ENCODE measurements around the gene GDF9.

The GDF9 gene

DNA sequence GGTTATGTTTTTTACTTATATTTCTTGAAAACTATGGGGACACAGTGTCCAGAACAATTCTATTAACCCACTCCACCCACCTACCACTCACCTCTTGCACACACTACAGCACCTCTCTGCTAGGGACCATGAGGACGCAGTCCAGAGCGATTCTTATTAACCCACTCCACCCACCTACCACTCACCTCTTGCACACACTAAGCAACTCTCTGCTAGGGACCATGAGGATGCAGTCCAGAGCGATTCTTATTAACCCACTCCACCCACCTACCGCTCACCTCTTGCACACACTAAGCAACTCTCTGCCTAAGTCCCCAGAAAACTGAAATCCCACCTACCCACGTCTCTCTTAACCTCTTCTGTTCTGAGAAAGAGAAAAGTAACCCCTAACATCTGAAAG is 33.7 kb downstream of the GDF9 start:
- DNase-seq = no peak

GRCh38 chr5:132831095-132831860 is 35.0 kb downstream of the GDF9 start:
- no peak for DNase-seq

DNA sequence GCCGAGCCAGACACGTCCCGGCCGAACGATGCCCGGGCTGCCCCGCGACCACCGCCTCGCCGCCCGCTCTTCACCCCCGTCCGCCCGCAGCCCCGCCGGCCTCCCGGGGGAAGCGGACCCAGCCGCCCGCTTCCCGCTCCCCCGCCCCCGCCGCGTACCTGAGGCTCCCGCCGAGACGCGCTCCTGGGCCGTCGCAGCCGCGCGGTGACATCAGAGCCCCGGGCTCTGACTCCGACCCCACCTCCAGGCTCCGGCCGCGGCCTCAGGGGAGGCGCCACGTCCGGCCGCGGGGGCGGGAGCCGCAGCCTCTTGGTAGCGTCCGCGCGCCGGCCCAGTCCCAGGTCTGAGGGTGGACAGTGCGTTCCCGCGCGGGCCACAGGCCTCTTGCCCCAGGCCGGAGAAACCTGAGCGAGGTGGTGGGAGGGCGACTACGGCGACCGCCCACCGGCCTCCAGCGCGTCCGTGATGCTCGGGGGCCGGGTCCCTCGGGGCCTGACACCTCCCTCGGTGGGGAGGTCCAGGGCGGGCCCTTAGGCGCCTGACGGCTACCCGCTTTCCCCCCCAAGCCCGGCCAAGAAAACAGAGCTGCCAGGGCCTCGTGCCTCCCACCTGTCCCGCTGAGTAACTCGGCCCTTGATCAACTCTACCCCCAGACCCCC is 35.7 kb downstream of the GDF9 start, which contains the start of gene SHROOM1:
TSS of gene SHROOM1 (minus strand) at position 212 of the 659 bp plus-strand sequence. CDS start 4,507 bp downstream, outside the sequence.
- peak; percentile 67 for DNase-seq

- peak; percentile 87 for DNase-seq
These were observed 36.4 kb downstream of the GDF9 start for GRCh38 chr5:132829742-132830435.

DNA sequence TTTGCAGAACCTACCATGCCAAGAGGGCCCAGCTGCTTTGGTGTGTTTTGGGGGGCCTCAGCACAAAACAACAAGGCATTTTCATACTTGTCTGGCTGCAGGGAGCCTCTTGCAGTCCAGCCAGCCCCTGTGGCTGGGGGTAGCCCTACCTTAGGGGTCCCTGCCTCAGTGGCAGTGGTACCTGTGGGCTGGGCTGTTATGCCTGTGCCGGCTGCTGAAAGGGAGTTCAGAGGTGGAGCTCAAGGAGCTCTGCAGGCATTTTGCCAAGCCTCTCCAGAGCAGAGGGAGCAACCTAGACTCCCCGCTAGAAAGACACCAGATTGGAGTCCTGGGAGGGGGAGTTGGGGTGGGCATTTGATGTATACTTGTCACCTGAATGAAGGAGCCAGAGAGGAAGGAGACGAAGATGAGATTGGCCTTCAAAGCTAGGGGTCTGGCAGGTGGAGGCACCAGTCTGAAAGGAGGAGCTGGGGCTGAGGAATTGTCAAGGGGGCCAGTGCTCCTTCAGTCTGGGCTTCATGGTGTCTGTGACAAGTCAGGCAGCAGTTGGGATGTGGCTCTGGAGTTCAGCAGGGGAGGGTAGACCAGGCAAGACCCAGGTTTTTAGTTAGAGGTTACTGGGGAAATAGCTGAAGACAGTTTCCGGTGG is 37.3 kb downstream of the GDF9 start:
- DNase-seq = no peak

DNA sequence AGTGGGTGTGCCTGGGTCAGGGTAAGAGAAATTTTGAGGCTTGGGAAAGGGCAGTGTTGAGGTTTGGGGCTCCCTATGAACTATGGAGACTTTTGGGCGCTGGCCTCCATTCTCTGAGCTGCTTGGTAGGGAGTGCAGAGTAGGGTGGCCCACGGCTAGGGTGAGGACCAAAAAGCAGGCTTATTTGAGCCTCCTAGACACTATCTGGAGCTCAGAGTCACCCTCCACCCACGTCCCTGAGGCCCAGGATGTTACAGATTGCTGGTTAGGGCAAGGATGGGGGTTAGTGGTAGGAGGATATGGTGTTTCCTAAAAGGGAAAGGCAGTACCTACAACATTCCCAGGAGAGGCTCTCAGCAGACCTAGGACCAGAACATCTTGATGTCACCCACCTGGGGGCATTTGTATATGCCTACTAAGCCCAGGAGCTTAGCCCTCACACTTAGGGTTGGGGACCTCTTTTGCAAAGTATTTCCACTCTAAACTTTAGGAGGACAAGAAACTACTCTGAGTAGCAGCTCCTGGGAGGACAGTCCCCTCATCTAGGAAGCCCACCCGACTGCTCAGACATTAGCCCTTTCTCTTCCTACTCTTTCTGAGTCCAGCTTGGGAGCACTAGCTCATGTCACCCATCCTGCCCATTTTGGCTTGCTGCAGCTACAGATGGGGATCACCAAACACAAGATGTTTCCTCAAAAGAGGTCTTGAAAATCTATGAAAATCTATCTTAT is 38.2 kb downstream of the GDF9 start:
- peak; percentile 45 for DNase-seq

DNA sequence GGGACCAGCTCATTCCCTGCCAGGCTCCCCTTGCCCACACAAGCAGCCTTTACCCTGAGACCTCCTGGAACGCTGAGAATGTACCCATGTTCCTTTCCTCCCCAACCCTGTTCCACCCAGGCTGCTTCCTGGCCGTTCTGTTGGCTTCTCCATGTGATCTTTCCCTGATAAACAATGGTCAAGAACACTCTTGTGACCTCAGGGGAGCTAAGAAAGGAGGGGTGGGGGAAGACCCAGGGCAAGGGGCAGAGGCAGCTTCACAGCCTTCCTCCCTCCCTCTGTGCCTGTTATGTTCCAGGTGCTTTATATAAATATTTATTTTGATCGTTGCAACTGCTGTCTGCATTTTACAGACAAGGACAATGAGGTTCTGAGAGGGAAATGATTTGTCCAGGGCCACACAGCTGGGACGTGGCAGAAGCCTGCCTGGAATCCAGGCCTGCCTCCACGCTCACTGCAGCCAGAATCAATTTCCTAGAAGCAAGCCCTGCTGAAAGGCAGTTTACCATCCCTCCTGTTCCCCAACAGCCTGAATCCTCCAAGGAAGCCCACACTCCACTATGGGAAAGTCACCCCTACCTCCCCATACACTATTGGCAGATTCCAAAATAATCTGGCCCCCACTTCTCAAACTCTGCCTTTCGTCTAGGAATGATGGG is 39.7 kb downstream of the GDF9 start:
- DNase-seq = no peak

GRCh38 chr5:132825834-132826391 is 40.4 kb downstream of the GDF9 start:
- no peak for DNase-seq

- no peak for DNase-seq
These were observed 41.0 kb downstream of the GDF9 start for GRCh38 chr5:132825033-132825833.

- DNase-seq = no peak
These were observed 41.8 kb downstream of the GDF9 start for GRCh38 chr5:132824426-132824825.

GRCh38 chr5:132823481-132824050 is 42.7 kb downstream of the GDF9 start:
- no peak for DNase-seq

GRCh38 chr5:132822650-132823480 is 43.4 kb downstream of the GDF9 start:
- DNase-seq = no peak

DNA sequence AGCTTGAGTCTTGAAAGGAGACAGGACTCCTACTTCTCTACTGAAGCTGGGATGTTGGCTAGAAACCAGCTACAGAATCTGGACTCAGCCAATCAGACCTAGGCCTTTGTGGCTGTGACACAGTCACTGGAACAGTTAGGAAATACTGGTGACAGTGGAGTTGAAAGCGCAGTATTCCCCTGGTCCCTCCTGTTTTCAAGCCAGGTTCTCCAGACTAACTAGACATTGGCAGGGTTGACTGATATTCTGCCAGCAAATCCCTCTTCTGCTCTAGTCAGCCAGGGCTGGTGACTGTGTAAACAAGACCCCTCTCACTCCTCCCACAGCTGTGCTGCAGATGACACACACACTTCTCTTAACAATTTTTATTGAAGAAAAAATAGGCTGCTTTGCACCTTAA is 44.5 kb downstream of the GDF9 start:
- DNase-seq = no peak

- DNase-seq = no peak
These were observed 44.9 kb downstream of the GDF9 start for GRCh38 chr5:132821350-132821749.

DNA sequence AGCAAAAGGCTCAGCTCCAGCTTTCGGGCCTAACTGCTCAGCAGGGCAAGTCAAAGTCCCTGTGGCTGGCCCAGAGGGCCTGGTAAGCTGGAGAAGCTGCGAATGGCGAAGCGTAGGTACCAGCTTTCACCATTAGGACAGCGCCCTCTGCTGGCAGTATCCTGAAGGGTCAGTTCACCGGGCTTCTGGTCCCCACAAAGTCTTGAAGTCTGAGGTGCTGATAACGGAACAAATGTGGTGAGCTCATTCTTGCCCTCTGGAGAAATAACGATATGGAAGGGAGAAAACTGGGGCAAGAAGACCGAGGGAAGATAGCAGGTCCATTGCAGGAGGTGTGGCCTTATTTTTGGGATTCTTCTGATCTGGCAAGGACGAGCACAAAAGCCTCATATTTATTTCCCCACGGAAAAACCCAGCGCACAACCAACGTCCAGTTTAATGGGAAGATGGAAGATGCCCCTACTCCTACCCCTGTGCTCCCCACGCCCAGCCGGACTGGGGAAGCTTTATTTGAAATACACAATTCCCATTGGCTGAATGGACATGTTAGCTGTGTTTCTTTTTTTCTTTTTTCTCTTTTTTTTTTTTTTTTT is 46.0 kb downstream of the GDF9 start:
- DNase-seq = peak; percentile 99

GRCh38 chr5:132819468-132819867 is 46.8 kb downstream of the GDF9 start:
- no peak for DNase-seq

DNA sequence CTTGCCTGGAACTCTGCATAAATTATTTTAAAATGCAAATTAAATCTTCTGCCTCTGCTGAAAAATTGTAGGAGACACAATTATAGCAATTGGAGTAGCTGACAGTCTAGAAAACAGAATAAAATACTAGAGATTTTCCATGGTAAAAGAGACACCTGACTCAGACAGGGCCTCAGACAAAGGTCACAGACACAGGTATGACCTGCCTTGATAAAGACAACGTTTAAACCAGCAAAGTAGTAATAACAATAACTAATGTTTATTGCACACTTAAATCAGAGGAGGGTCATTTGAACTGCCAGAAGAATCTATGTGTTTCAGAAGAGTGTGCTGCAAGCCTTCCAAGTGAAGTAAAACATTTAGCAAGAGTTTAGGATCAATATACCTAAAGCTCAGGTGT is 49.3 kb downstream of the GDF9 start:
- DNase-seq = no peak

DNA sequence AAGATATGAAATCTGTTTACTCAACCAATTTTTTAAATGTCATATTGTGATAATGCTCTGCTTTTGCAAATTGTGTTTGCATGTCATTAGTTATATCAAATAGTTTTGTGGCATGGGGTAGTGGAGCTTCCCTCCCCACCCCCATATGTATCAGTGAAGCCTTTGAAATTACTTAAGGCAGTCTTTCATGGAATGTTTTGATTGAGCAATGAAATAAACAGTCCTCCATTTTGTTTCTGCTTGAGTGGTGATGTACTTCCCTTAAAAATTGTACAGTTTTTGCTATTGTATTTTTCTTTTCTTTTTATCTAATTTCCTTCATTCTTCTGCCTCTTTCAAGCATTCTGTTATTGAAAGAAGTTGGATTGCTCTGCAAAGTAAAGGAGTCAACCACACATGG is 49.7 kb downstream of the GDF9 start:
- DNase-seq = no peak

- no peak for DNase-seq
These were observed 50.2 kb downstream of the GDF9 start for GRCh38 chr5:132816083-132816482.

Measured in activated CD8-positive, alpha-beta memory T cell treated with anti-CD3 and anti-CD28 coated beads, Interleukin-2, amount 50 U/mL, for 48 hours (primary cell).